H1 (cell line): ENCODE data around the gene DNM2. TPM values are rescaled to one million over a fixed set of nuclear protein-coding genes. Genes with fewer than 3 reads are reported as not detected.

Source experiments
- E2F6 ChIP-seq: IDR thresholded peaks from 2 replicates; pipeline ENCODE4 v1.6.1; 2012; ENCODE audit warnings: inconsistent platforms
- PHF8 ChIP-seq: fragments of 200-600 bp; sonication (generic); conservative IDR thresholded peaks from 2 replicates; pipeline ENCODE4 v1.7.1; 2012; ENCODE audit warnings: low read depth, mild to moderate bottlenecking, inconsistent platforms, low read length, moderate library complexity
- POLR2AphosphoS5 ChIP-seq: IDR thresholded peaks from 2 replicates; pipeline ENCODE4 v1.6.1; 2011; ENCODE audit warnings: low read depth, low read length
- RBBP5 ChIP-seq: IDR thresholded peaks from 2 replicates; pipeline ENCODE4 v1.7.1; 2012; ENCODE audit warnings: low read depth, mild to moderate bottlenecking, inconsistent platforms, low read length, moderate library complexity, borderline replicate concordance
- polyA plus RNA-seq, 7 experiments: library from polyadenylated mRNA; depleted of rRNA in 3 of 7; stranded (reverse) in 5 of 7; unstranded in 2 of 7; fragments of >200 nt in 5 of 7; fragments of 200-250 nt in 2 of 7; gene quantifications; 1 replicate in 5 of 7; 2 replicates in 1 of 7; 4 replicates in 1 of 7; pipeline versions ENCODE4 v1.2.1 to v1.2.3, GENCODE V29; 2011 to 2013; ENCODE audit warnings: missing spikeins in 2 of 7, mixed read lengths in 2 of 7
- total RNA-seq: library from RNA; stranded (reverse); fragmentation: NEBNext Ultra II Directional; extraction: Animal tissue kit (Norgen Biotek cat#: 25700); gene quantifications from 2 replicates; pipeline ENCODE4 v1.2.1, GENCODE V29; 2021
- TF ChIP-seq, protein P1 (sequence below): IDR thresholded peaks from 2 replicates; pipeline ENCODE4 v1.6.1; 2012; ENCODE audit warnings: low read length, inconsistent platforms

Gene DNM2
- total and polyA plus RNA-seq, 2 of the 8 experiments (the other 6 are each of a cell fraction or from before 2014, with no cell fraction given): 61.9 to 120 TPM

DNA sequence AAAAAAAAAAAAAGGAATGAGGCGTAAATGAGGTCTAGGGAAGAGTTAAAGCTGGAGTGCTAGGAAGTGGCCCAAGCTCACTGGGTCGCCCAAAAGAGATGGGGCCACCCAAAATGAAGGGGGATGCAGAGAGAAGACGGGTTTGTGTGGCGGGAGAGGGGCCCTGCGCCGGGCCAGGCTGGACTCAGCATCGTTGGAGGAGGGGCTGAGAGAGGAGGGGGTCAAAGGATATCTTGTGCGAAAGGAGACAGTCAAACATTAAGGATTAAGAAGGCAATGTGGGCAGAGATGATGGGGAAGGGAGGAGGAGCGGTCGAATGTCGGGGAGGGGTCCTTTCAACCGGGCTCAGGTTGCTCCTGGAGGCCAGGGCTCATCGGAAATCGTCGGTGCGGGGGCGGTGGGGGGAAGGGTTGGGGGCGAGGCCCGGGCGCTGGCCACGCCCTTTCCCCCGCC is 152.6 kb downstream of the DNM2 start (continued):
- TF ChIP-seq, protein P1, sequence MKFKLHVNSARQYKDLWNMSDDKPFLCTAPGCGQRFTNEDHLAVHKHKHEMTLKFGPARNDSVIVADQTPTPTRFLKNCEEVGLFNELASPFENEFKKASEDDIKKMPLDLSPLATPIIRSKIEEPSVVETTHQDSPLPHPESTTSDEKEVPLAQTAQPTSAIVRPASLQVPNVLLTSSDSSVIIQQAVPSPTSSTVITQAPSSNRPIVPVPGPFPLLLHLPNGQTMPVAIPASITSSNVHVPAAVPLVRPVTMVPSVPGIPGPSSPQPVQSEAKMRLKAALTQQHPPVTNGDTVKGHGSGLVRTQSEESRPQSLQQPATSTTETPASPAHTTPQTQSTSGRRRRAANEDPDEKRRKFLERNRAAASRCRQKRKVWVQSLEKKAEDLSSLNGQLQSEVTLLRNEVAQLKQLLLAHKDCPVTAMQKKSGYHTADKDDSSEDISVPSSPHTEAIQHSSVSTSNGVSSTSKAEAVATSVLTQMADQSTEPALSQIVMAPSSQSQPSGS: no peak
- TF ChIP-seq PHF8 (0 out of 2 replicates have a peak, but pooled peaks have one; percentile 40), POLR2AphosphoS5 (peak; percentile 76), E2F6 (no peak), RBBP5 (peak; percentile 96; the same call in 1 of the 2 replicates)
